HG03378 (cell line): ENCODE data around the gene NEURL1B.
"Not testable (repeated sequence)": the region's sequence is repeated elsewhere in the genome, so short reads cannot be mapped to it uniquely, and the experiment has no call there.

Source experiments
- ATAC-seq: cut with Tn5 transposase; IDR thresholded peaks from one replicate; pipeline ENCODE4 v1.9.1; 2021; ENCODE audit warnings: mild to moderate bottlenecking, moderate library complexity; ENCODE audit not compliant: unreplicated experiment

The NEURL1B gene

DNA sequence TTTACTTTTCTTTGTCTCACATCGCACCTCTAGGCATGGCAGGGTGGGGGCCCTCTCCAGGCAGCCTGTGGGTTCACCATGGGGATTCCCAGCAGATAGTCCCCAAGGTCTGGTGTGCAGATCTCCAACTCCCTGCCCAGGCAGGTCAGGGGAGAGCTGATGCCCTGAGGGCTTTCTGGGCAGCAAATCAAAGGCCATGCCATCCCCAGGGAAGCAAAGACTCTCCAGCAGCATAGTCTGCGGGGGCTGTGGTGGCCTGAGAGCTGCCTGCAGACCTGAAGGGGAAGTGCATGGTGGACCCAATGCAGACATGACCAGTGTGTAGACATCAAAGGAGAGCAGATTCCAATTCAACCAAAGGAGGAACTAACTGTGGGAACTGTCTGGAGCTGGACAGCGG, 7.7 kb downstream of the NEURL1B start:
- no peak for ATAC-seq

DNA sequence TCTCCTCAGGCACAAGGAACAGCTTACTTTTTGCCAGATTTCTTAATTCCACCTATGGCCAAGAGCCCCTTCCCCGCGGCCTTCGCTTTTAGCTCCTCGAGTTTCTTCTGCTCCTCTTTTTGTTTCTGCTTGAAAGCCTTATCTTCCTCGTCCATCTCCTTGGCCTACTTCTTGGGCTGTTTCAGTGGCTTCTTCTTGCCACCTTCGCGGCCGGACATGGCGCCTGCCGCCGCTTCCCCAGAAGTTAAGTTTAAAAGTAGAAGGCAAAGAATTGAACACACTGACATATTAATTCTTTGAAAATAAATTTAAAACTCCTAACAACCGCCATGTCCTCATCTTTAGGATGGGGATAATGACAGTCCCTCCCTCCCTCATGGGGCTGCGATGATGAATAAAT, 15.4 kb downstream of the NEURL1B start:
- not testable (repeated sequence) for ATAC-seq

DNA sequence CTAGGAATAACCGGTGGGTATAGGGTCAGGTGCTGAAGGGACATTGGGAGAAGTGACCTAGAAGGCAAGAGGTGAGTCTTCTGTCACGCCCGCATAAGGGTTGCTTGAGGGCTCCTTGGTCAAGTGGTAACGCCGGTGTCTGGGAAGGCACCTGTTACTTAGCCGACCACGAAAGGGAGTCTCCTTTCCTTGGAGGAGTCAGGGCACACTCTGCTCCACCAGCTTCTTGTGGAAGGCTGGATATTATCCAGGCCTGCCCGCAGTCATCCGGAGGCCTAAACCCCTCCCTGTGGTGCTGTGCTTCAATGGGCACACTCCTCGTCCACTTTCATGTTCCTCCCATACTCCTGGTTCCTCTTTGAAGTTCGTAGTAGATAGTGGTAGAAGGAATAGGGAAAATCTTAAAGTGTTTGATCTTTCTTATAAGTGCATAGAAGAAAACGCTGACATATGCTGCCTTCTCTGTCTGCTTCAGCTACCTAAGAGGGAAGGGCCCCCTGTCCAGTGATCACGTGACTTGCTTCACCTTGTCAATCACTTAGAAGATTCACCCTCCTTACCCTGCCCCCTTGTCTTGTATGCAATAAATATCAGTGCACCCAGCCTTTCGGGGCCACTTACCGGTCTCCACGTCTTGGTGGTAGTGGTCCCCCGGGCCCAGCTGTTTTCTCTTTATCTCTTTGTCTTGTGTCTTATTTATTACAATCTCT, 16.6 kb downstream of the NEURL1B start:
- ATAC-seq: not testable (repeated sequence)

DNA sequence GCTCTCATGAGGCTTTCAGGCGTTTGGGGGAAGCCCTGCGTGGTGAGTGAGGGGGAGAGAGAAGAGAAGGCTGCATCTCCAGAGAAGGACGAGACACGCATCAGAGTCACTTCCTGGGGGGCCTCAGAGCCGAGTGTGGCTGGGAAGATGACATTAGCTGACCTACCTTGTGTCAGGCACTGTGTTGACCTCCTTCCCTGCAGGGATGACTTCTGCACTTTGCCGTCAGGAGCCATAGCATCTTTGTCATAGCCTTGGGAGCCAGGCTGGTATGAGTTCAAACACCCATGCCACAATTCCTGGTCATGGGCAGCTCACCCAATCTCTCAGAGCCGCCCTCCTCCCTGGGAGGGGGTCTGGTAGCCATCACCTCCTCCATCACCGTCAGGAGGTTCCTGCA, 17.3 kb downstream of the NEURL1B start:
- ATAC-seq: no peak

DNA sequence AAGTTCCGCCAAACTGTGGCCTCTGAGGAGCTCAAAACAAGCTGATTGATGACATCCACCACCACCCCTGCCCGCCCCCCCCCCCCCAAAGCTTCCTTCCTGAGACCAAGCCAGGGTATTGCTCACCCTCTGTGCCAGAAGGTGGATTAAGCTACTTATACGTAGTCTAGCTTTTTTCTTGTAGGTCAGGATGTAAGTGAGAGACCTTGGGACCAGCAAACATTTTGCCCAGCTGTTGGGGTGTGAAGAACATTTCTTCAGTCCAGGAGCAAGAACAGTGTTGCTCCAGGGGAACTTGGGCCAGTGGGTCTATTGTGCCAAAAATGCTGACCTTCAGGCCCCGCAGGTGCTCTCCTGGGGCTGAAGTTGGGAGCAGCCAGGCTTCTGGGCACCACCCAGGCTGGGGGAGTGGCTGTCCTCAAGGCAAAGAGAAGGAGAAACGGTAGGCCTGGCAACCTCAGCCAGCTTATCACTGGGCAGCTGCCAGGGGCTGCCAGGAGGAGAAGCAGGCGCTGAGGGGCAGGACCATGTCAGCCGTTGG, 18.0 kb downstream of the NEURL1B start:
- ATAC-seq: no peak

DNA sequence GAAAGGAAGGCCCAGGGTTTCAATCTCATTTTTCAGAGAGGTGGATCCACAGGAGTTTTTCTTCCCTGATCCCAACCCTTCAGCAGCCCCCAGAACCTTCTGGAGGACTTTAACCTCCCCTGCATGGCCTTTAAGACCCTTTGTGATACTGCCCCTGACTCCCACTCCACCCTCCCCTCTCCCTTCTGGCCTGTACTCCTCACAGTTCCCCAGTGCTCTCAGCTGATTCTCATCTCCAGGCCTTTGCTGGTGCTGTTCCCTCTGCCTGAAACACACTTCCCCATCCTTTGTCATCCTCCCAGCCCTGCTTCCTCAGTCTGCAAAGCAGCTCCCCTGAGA, 18.5 kb downstream of the NEURL1B start:
- no peak for ATAC-seq

DNA sequence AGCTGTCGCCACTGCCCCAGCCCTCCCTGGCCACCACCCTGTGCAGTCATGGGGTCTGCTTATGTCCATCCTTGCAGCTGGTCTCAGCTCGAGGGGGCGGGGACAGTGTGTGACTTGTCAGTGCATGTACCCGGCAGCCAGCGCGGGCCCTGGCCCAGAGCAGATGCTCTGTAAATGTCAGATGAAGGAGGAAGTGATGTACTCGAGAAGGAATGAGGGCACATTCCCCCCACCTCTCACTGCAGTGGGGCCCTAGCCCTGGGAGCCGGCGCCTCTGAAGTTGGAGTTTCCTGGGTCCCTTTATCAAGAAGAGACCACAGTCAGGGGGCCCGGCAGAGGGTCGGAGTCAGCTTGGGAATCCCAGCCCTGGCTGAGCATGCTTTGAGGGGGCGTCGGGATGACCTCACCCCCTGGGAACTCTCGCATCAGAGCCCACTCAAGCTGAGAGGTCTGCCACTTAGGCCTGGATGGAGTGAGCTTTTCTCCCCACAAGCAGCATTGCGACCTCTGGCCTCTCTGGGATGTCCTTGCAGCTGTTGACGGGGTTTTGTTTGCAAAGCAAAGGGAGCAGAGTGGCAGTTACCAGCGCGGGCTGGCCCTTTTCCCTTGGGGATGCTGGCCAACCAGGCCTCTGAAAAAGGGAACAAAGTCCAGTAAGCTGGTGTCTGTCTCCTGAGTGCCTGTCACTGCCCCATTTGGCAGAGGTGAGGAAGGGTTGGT, 19.0 kb downstream of the NEURL1B start:
- no peak for ATAC-seq

DNA sequence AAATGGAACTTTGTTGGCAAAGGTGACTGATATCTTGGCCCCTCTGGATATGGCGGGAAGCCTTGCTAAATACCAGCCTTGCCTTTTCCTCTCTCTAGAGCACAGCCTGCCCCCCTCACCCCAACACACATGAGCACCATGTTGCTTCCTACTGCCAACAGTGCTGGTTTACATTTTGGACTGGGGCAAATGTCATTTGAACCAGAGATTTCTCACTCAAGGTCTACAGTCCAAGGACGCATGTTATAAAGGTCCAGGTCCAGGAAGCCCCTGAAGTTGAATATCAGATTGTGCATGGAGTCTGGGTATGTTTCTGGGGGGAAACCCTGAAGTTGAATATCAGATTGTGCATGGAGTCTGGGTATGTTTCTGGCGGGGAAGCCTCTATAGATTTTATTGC, 19.9 kb downstream of the NEURL1B start:
- no peak for ATAC-seq

DNA sequence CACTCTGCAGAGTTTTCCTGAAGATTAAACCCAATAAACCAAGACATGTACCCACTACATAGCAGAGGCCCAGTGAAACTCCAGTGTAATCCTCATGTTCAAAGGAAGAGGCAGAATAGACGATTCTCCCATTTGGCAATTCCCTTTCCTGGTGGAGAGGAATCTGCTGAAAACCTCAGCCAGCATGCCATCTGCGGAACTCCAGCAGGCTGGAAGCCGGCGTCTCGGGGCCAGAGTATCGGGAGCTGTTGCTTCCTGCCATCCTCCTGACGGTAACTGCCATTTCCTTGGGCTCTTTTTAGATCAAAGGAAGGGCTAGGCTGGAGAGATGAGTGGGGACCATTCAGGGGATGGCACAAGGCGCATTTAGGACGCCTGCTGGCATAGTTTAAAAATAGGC, 20.5 kb downstream of the NEURL1B start:
- ATAC-seq: no peak

DNA sequence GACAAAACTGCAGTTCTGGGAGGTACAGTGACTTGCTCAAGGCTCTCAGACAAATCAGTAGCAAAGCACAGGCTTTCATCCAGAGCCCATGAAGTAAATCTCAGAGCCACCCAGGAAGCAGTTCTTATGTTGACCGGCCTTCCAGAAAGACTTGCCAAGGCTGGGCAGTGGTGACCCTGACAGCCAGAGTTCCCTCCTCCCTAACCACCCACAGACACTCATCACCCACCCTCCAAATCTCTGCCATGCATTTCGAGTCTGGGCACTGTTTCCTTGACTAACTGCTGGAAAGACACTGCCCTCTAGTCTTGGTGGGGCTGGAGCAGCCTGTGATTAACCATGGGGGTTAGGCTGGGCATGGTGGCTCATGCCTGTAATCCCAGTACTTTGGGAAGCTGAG, 21.5 kb downstream of the NEURL1B start:
- ATAC-seq: no peak

DNA sequence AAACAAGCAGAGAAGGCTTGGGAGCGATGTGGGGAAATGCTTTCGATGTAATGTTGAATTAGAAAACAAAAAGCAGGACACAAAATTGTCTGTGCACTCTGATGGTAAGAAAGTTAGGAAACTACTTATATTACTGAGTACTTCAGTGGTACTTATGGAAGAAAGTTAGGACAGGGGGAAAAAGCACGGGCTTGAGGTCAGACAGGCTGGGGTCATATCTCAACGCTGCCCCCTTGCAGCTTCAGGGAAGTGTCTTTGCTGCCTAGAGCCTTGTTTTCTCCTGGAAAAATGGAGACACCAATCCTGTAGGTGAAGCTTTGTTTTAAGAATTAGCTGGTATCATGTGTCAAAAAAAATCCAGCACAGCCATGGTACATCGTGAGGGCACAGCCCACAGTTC, 23.0 kb downstream of the NEURL1B start:
- ATAC-seq: no peak

DNA sequence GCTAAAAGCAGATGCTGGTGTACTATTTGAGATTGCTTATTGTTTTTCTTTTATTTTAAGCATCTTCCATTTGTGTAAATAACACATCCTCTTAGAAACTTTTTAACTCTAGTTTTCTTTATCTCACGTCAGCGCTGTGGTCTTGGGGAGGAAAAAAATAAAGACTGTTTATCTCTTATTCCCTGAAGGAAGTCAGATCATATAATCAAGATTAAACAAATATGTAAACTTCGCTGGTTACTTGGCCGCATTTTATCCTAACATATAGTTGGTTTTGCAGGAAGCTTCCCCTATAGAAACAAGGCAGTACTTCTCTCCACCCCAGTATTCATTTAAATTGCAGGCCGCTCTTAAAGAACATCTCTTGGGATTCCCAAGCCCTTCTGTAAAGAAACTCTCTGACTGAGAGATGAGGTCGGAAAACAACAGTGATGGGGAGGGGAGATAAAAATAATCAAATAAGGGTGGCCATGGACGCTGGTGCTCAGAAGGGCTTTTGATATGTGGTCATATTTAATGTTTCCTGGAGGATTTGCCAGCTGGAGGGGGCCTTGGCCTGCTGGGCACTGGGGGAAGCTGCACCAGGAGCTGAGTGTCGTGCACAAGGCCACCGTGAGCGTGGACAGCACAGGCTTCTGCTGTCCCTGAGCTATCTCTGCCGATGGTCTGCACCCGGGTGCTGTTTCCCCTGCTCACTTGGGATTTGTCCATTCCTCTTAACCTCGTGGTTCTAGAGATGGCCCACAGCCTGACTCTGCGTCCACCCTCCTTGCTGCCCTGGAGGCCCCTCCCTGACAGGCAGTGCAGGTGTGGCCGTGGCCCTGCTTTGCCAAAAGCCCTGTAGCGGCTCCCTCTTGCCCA, 23.8 kb downstream of the NEURL1B start:
- ATAC-seq: no peak

DNA sequence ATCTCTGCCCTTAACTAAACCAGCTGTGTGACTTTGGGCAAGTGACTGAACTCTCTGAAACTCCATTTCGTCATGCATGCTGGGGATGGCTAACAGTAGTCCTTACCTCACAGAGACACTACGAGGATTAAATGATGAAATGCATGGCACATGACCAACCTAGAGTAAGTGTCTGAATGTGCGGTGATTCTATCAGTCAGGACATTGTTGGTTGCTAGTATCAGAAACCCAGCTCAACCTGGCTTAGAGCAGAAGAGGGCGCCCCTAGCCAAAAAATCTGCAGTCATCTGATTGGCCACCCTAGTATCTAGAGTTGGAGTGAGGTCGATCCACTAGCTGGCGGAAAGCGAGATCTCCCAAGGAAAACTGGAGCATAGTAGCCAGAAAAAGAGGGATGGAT, 25.2 kb downstream of the NEURL1B start:
- ATAC-seq: no peak

DNA sequence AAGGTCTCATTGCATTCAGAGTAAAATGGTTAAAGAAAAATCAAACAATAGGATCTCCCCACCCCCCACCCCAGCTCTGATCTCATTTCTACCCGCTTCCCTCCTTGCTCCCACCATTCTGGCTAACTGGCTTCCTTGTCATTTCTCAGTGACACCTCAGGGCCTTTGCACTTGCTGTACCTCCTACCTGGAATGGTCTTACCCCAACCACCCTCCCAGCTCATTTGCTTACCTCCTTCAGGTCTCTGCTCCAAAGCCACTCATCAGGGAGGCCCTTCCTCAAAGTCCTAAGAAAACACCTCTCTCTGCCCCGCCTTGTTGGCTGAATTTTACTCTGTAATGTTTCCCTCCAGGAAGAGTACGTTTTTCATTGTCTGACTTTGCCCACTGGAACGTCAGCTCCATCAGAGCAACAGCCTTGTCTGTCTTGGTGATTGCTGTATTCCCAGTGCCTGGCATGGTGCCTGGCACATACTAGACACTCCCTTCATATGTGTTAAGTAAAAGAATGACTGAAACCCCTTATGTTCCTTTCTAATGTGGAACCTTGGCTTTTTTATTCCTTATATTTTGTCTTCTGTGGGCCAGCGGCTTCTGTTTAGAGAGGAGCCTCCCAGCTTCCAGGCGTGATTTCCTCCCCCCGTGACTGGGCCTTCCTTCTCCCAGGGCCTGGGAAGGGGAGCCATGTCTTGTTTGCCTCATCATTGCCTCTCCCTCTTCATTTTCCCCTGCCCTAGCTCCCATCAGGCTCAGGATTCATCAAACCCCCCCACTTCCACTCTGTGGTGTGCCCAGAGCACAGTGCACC, 26.9 kb downstream of the NEURL1B start:
- ATAC-seq: no peak

DNA sequence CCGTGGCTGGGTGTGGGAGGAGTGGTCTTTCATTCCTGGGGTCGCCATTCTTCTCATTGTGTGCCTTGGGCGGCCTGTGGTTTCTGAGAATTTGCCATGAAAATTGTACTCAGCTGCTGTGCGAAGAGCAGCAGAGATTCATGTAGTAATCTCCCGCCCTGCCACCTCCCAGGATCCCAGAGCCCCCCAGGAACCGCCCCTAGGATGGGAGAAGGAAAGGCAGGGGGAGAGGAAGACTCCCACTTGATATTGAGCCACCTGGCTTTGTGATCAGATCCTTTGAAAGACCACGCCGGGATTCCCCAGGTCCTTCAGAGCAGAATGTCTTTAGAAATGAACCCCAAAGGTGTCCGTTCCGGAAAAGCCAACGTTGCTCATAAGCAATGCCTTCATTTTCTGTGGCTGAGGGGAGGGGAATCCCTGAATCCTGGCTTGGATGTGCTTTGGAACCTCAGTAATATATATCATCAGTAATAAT, 27.6 kb downstream of the NEURL1B start:
- no peak for ATAC-seq

DNA sequence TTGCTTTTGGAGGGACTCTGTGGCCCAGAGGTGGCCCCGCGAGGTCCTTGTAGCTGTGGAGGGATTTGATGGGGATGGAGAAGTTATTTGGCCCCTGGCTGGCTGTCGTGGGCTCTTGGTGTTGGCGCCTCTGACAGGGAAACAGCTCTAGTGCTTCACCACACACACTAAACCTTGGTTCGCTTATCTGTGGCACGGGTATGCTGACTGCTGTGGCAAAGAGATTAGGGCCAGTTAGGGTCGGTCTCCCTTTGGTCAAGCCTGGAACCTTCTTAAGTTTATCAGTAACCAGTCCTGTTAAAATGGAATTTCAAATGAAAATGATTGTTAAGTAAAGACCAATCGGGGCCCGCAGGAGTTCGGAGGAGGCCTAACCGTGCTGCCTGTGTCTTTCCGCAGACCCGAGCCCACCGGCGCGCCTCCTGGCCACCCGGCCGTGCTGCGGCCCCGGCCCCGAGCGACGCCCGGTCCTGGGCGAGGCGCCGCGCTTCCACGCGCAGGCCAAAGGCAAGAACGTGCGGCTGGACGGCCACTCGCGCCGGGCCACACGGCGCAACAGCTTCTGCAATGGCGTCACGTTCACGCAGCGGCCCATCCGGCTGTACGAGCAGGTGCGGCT, 28.4 kb downstream of the NEURL1B start:
- ATAC-seq: no peak

DNA sequence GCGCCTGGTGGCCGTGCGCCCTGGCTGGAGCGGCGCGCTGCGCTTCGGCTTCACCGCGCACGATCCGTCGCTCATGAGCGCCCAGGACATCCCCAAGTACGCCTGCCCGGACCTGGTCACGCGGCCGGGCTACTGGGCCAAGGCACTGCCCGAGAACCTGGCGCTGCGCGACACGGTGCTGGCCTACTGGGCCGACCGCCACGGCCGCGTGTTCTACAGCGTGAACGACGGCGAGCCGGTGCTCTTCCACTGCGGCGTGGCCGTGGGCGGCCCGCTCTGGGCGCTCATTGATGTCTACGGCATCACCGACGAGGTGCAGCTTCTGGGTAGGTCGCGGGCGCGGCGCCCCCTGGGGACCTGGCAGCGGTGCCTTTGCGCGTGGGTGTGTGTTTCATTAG, 28.9 kb downstream of the NEURL1B start:
- ATAC-seq: no peak

DNA sequence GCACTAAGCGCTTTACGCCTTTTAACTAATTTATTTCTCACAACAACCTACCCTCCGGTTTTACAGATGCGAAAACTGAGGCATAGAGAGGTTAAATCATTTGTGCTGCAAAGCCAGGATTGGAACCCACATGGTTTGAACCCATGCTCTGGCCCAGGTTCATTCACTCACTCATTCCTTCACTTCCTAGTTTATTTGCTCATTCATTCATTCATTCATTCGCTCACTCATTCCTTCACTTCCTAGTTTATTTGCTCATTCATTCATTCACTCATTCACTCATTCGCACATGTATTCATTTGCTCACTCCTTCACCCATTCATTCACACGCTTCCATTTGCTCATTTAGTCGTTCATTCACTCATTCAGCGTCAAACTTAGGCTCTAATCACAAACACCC, 29.4 kb downstream of the NEURL1B start:
- no peak for ATAC-seq

DNA sequence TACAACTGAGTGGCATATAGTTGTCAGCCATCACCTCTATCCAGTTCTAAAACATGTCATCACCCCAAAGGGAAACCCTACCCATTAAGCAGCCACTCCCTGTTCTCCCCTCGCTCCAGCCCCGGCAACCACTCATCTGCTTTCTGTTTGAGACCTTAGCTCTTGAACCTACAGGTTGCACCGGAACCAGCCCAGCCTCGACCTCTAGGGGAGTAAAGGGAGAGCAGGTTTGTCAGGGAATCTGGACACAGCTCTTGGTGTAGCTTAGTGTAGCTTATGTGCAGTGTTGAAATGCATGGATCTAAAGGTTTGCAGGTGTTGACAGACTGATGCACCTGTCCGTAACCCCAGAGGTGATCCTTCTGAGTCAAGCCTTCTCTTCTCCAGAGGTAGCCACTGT, 30.0 kb downstream of the NEURL1B start:
- ATAC-seq: no peak

DNA sequence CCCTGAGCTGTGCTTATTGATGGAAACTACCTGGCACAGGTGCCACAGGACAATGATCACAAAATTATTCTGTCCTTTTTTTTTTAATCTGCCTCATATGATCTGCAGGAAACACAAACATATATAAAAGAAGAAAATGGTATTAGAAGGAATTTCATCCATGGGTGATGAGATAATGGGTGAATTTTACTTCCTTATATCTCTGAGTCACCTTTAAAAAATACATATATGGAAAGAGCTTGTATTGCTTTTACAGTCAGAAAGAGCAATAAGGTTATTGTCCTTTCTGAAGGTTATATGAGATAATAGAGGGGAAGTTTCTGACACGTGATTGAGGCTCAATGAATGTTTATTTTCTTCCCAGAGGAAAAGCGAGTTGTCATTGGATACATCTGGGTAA, 31.6 kb downstream of the NEURL1B start:
- ATAC-seq: no peak
